GM20000 (cell line): ENCODE measurements around the gene DHRS13.

Source experiments
- DNase-seq: peaks from one replicate; pipeline ENCODE4 v3.0.0; 2012; ENCODE audit warnings: low spot score
- TF ChIP-seq, protein P1 (sequence below): IDR thresholded peaks from 2 replicates; pipeline ENCODE4 v1.5.1; 2012; ENCODE audit warnings: mild to moderate bottlenecking, control low read depth; ENCODE audit errors: extremely low read depth, missing control alignments

The DHRS13 gene

GRCh38 chr17:28854457-28855335 lies 48.2 kb downstream of the DHRS13 start, which contains the start of gene ERAL1:
Gene ERAL1 (plus strand): TSS chr17:28855016. CDS start chr17:28855035, 19 bp downstream.
- peak; percentile 85 for DNase-seq
- TF ChIP-seq, protein P1, sequence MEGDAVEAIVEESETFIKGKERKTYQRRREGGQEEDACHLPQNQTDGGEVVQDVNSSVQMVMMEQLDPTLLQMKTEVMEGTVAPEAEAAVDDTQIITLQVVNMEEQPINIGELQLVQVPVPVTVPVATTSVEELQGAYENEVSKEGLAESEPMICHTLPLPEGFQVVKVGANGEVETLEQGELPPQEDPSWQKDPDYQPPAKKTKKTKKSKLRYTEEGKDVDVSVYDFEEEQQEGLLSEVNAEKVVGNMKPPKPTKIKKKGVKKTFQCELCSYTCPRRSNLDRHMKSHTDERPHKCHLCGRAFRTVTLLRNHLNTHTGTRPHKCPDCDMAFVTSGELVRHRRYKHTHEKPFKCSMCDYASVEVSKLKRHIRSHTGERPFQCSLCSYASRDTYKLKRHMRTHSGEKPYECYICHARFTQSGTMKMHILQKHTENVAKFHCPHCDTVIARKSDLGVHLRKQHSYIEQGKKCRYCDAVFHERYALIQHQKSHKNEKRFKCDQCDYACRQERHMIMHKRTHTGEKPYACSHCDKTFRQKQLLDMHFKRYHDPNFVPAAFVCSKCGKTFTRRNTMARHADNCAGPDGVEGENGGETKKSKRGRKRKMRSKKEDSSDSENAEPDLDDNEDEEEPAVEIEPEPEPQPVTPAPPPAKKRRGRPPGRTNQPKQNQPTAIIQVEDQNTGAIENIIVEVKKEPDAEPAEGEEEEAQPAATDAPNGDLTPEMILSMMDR, result no peak

DNA sequence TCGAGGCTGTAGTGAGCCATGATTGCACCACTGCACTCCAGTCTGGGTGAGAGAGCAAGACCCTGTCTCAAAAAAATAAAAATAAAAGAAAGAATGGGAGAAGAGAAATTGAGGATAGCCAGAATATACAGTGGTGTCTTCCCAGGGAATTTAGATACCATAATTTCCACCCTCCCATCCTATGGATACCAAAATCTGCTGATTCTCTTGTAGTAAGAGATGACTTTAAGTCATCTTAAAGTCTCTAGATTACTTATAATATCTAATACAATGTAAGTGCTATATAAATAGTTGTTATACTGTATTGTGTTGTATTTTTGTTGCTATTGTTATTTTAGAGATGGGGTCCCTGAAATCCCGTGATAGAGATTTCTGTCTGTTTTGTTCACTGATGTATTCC lies 49.6 kb downstream of the DHRS13 start:
- no peak for DNase-seq
- TF ChIP-seq, protein P1, result no peak

DNA sequence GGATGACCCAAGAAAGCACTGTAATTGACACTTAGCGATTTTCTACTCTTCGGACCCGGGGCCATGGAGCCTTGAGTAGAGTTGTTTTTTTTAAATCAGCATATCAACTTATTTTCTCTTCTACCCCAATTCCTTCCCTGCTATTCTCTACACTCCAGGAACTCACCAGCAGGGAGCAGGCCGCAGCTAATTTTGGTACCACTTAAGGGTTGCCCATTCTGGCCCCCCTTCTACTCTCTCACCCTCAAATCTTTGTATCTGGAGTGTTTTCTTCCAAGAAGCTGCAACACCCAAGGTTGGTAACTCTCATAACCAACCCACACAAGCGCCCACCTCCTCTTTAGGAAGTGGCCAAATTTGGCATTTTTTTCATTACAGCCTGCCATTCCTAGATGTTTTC lies 53.6 kb downstream of the DHRS13 start:
- no peak for DNase-seq
- TF ChIP-seq, protein P1, result no peak

DNA sequence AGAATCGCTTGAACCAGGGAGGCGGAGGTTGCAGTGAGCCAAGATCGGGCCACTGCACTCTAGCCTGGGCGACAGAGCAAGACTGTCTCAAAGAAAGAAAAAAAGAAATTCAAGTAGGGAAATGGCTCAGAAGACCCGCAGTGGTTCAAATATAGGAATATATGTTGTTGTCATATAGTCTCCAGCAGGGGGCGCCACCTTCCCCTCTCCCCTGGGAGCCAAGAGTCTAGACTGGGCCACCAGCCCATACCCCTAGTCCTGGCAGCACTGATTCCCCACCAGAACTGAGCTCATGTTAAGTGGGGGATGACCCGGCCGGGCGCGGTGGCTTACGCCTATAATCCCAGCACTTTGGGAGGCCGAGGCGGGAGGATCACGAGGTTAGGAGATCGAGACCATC lies 54.2 kb downstream of the DHRS13 start:
- peak; percentile 60 for DNase-seq
